Smooth muscle cell of the umbilical artery (primary cell): ENCODE results near the gene IL1B. TPM values are rescaled to one million over a fixed set of nuclear protein-coding genes. Genes with fewer than 3 reads are reported as not detected.

Experiments used
- total RNA-seq: library from RNA; depleted of rRNA; stranded (reverse); fragments of >200 nt; gene quantifications from 2 replicates; pipeline ENCODE4 v1.2.3, GENCODE V29; 2014

The IL1B gene
- 159 and 281 TPM in 2 replicates for total RNA-seq

GRCh38 chr2:112836695-112837117 lies at the start of gene IL1B:
Gene IL1B (minus strand): TSS chr2:112836779. CDS start chr2:112836229, 550 bp downstream.

GRCh38 chr2:112784199-112785189 lies 52.1 kb downstream of the IL1B start, which contains the start of gene IL1A:
Gene IL1A (minus strand): TSS chr2:112784493. CDS start chr2:112783770, 723 bp downstream.

Other genes starting within 250 kb of the IL1B start
- gene SLC20A1, start 190.8 kb downstream of the IL1B start, total RNA-seq, result 94.7 and 471 TPM in 2 replicates
- not detected in 2 replicates for gene NT5DC4, start 115.8 kb downstream of the IL1B start, total RNA-seq
- 2.1 and 15.4 TPM in 2 replicates for gene CKAP2L, start 72.2 kb downstream of the IL1B start, total RNA-seq
- 86.3 and 90.0 TPM in 2 replicates for gene IL1A, start 52.3 kb downstream of the IL1B start, total RNA-seq
- not detected in 2 replicates for gene IL37, start 74.4 kb upstream of the IL1B start, total RNA-seq
- gene IL36G, start 141.2 kb upstream of the IL1B start, total RNA-seq, result not detected in 2 replicates
- not detected in 2 replicates for gene IL36A, start 168.7 kb upstream of the IL1B start, total RNA-seq
- gene IL36B, start 216.1 kb upstream of the IL1B start, total RNA-seq, result not detected in 2 replicates
- not detected in 2 replicates for gene IL36RN, start 222.4 kb upstream of the IL1B start, total RNA-seq
- gene IL1F10, start 231.2 kb upstream of the IL1B start, total RNA-seq, result not detected in 2 replicates